ENCODE measurements around the gene TARBP2.

TARBP2 gene

GRCh38 chr12:53500776-53501614, at the start of gene TARBP2:
TSS of gene TARBP2 (plus strand) at chr12:53501283. CDS start at chr12:53501409, 126 bp downstream.
- in situ Hi-C loops (cut with HindIII; ENCODE audit: low sequenced_read_pairs), result no loop called here

- in situ Hi-C loops (cut with HindIII; ENCODE audit: low sequenced_read_pairs), result no loop called here
Measured at GRCh38 chr12:53451661-53452158, 49.4 kb upstream of the TARBP2 start, which contains the start of gene PCBP2. TSS of gene PCBP2 (plus strand) at chr12:53452102. CDS start at chr12:53454801, 2,699 bp downstream.

GRCh38 chr12:53452159-53453077, 48.7 kb upstream of the TARBP2 start:
- in situ Hi-C loops (cut with HindIII; ENCODE audit: low sequenced_read_pairs), result no loop called here

GRCh38 chr12:53453953-53454640, 47.0 kb upstream of the TARBP2 start:
- in situ Hi-C loops (cut with HindIII; ENCODE audit: low sequenced_read_pairs), result no loop called here

- in situ Hi-C loops (cut with HindIII; ENCODE audit: low sequenced_read_pairs), result no loop called here
Measured at GRCh38 chr12:53454707-53455106, 46.4 kb upstream of the TARBP2 start.

GRCh38 chr12:53456654-53457366, 44.3 kb upstream of the TARBP2 start:
- in situ Hi-C loops (cut with HindIII; ENCODE audit: low sequenced_read_pairs), result no loop called here

GRCh38 chr12:53459097-53459496, 42.0 kb upstream of the TARBP2 start:
- in situ Hi-C loops (cut with HindIII; ENCODE audit: low sequenced_read_pairs), result no loop called here

GRCh38 chr12:53461059-53461458, 40.0 kb upstream of the TARBP2 start:
- in situ Hi-C loops (cut with HindIII; ENCODE audit: low sequenced_read_pairs), result no loop called here

- in situ Hi-C loops (cut with HindIII; ENCODE audit: low sequenced_read_pairs), result no loop called here
Measured at GRCh38 chr12:53461591-53461990, 39.5 kb upstream of the TARBP2 start.

- in situ Hi-C loops (cut with HindIII; ENCODE audit: low sequenced_read_pairs), result no loop called here
Measured at GRCh38 chr12:53462935-53463334, 38.1 kb upstream of the TARBP2 start.

GRCh38 chr12:53463802-53464560, 37.1 kb upstream of the TARBP2 start:
- in situ Hi-C loops (cut with HindIII; ENCODE audit: low sequenced_read_pairs), result no loop called here

GRCh38 chr12:53464685-53465418, 36.2 kb upstream of the TARBP2 start:
- in situ Hi-C loops (cut with HindIII; ENCODE audit: low sequenced_read_pairs), result no loop called here

GRCh38 chr12:53465679-53466078, 35.4 kb upstream of the TARBP2 start:
- in situ Hi-C loops (cut with HindIII; ENCODE audit: low sequenced_read_pairs), result no loop called here

GRCh38 chr12:53466640-53467039, 34.4 kb upstream of the TARBP2 start:
- in situ Hi-C loops (cut with HindIII; ENCODE audit: low sequenced_read_pairs), result no loop called here

- in situ Hi-C loops (cut with HindIII; ENCODE audit: low sequenced_read_pairs), result no loop called here
Measured at GRCh38 chr12:53467082-53467481, 34.0 kb upstream of the TARBP2 start.

- in situ Hi-C loops (cut with HindIII; ENCODE audit: low sequenced_read_pairs), result no loop called here
Measured at GRCh38 chr12:53467880-53468279, 33.2 kb upstream of the TARBP2 start.

GRCh38 chr12:53468282-53468681, 32.8 kb upstream of the TARBP2 start:
- in situ Hi-C loops (cut with HindIII; ENCODE audit: low sequenced_read_pairs), result no loop called here

GRCh38 chr12:53472056-53472582, 29.0 kb upstream of the TARBP2 start:
- in situ Hi-C loops (cut with HindIII; ENCODE audit: low sequenced_read_pairs), result no loop called here

GRCh38 chr12:53474077-53474476, 27.0 kb upstream of the TARBP2 start:
- in situ Hi-C loops (cut with HindIII; ENCODE audit: low sequenced_read_pairs), result no loop called here
